IMR-90 (cell line): ENCODE results near the gene SERPINA9. TPM values are rescaled to one million over a fixed set of nuclear protein-coding genes. Genes with fewer than 3 reads are reported as not detected.

Experiments
- ATAC-seq: fragments of 200-7000 bp; cut with Tn5 transposase; 2 replicates; pipeline ENCODE4 v1.9.1; 2020; ENCODE audit warnings: low read depth, mild to moderate bottlenecking, moderate library complexity
- BruUV-seq: library from RNA; stranded (reverse); fragments of 400-500 nt; replicated peaks from 2 replicates; lab custom pipeline; 2021; lab: Mats Ljungman, UMichigan
- CTCF ChIA-PET: fragments of 300-600 bp; formaldehyde crosslinking; extraction: SDS; loops from one replicate; lab custom pipeline; 2021; ENCODE audit warnings: antibody characterized with exemption; lab: Yijun Ruan, JAX
- POLR2A ChIA-PET: fragments of 300-600 bp; sonication (Branson Sonifier 250); formaldehyde crosslinking; loops from one replicate; lab custom pipeline; 2022; ENCODE audit warnings: antibody characterized with exemption; ENCODE audit not compliant: unreplicated experiment; lab: Charles Lee
- DNase-seq: peaks from one replicate; pipeline ENCODE4 v3.0.0; 2013
- H2AFZ ChIP-seq: replicated peaks from 2 replicates; pipeline ENCODE3; 2013; ENCODE audit warnings: low read length, mild to moderate bottlenecking; ENCODE audit not compliant: poor library complexity
- H2AK5ac ChIP-seq: 2 replicates; pipeline ENCODE4 v1.6.1; 2013; ENCODE audit warnings: low read depth, low read length, inconsistent platforms
- H2AK9ac ChIP-seq: replicated peaks from 2 replicates; pipeline ENCODE3; 2013; ENCODE audit warnings: mild to moderate bottlenecking, low read depth, low read length, moderate library complexity; ENCODE audit not compliant: poor library complexity
- H2BK120ac ChIP-seq: 2 replicates; pipeline ENCODE4 v1.6.1; 2013; ENCODE audit warnings: low read depth, low read length, inconsistent platforms
- H2BK15ac ChIP-seq: 3 replicates; pipeline ENCODE4 v1.6.1; 2013; ENCODE audit warnings: low read depth, low read length, inconsistent platforms
- H2BK20ac ChIP-seq: 2 replicates; pipeline ENCODE4 v1.6.1; 2013; ENCODE audit warnings: low read depth, mild to moderate bottlenecking, inconsistent platforms, low read length, moderate library complexity
- H2BK5ac ChIP-seq: 2 replicates; pipeline ENCODE4 v1.6.1; 2013; ENCODE audit warnings: mild to moderate bottlenecking, low read depth, low read length, inconsistent platforms; ENCODE audit not compliant: poor library complexity, severe bottlenecking
- H3K14ac ChIP-seq: replicated peaks from 2 replicates; pipeline ENCODE4 v1.6.1; 2013; ENCODE audit warnings: low read depth, low read length, inconsistent platforms
- H3K18ac ChIP-seq: 2 replicates; pipeline ENCODE4 v1.6.1; 2013; ENCODE audit warnings: low read depth, low read length, control low read depth
- H3K23ac ChIP-seq: 2 replicates; pipeline ENCODE4 v1.6.1; 2013; ENCODE audit warnings: low read depth, low read length, inconsistent platforms
- H3K27ac ChIP-seq: 2 replicates; pipeline ENCODE4 v1.5.1; 2013; ENCODE audit warnings: mild to moderate bottlenecking, control low read depth, low read length; ENCODE audit not compliant: insufficient read depth
- H3K27me3 ChIP-seq: 2 replicates; pipeline ENCODE4 v1.6.1; 2013; ENCODE audit warnings: low read length; ENCODE audit not compliant: control insufficient read depth, insufficient read depth
- H3K36me3 ChIP-seq: 2 replicates; pipeline ENCODE4 v1.6.1; 2013; ENCODE audit warnings: low read length, mixed read lengths; ENCODE audit not compliant: control insufficient read depth, insufficient read depth
- H3K4ac ChIP-seq: 2 replicates; pipeline ENCODE4 v1.6.1; 2013; ENCODE audit warnings: low read depth, low read length, inconsistent platforms
- H3K4me1 ChIP-seq: 2 replicates; pipeline ENCODE4 v1.6.1; 2013; ENCODE audit warnings: low read length, mixed read lengths; ENCODE audit not compliant: control insufficient read depth, insufficient read depth
- H3K4me2 ChIP-seq: 2 replicates; pipeline ENCODE4 v1.6.1; 2013; ENCODE audit warnings: low read depth, mild to moderate bottlenecking, control low read depth, low read length, moderate library complexity
- H3K4me3 ChIP-seq: 2 replicates; pipeline ENCODE4 v1.5.1; 2013; ENCODE audit warnings: low read depth, mild to moderate bottlenecking, control low read depth, low read length, moderate library complexity; ENCODE audit not compliant: insufficient read depth
- H3K56ac ChIP-seq: 2 replicates; pipeline ENCODE4 v1.6.1; 2013; ENCODE audit warnings: low read length, inconsistent platforms; ENCODE audit not compliant: insufficient read depth; ENCODE audit errors: extremely low read depth
- H3K79me1 ChIP-seq, 2 experiments: 2 replicates each; pipeline ENCODE4 v1.6.1; 2013; ENCODE audit warnings: low read length in 2 of 2, inconsistent platforms in 1 of 2, low read depth in 1 of 2
- H3K9ac ChIP-seq: 2 replicates; pipeline ENCODE4 v1.6.1; 2013; ENCODE audit warnings: low read depth, low read length, control low read depth
- H3K9me1 ChIP-seq: 2 replicates; pipeline ENCODE4 v1.6.1; 2013; ENCODE audit warnings: low read length, inconsistent platforms; ENCODE audit not compliant: insufficient read depth
- H3K9me3 ChIP-seq: 2 replicates; pipeline ENCODE4 v1.6.1; 2013; ENCODE audit warnings: low read length; ENCODE audit not compliant: control insufficient read depth, insufficient read depth
- H4K20me1 ChIP-seq: 2 replicates; pipeline ENCODE4 v1.6.1; 2013; ENCODE audit warnings: low read length, inconsistent platforms; ENCODE audit not compliant: insufficient read depth
- H4K5ac ChIP-seq: 2 replicates; pipeline ENCODE4 v1.6.1; 2013; ENCODE audit warnings: mild to moderate bottlenecking, low read depth, low read length, control low read depth
- H4K8ac ChIP-seq, 2 experiments: 2 replicates each; pipeline ENCODE4 v1.6.1; 2013; ENCODE audit warnings: low read depth in 2 of 2, low read length in 2 of 2, control low read depth in 1 of 2, inconsistent platforms in 1 of 2
- H4K91ac ChIP-seq: 2 replicates; pipeline ENCODE4 v1.6.1; 2013; ENCODE audit warnings: low read depth, low read length, inconsistent platforms; ENCODE audit not compliant: insufficient read depth
- MAZ ChIP-seq: IDR thresholded peaks from 2 replicates; pipeline ENCODE4 v1.6.1; 2012; ENCODE audit warnings: low read depth, mild to moderate bottlenecking, low read length, improper control_type of control experiment, moderate library complexity, borderline replicate concordance
- NFE2L2 ChIP-seq: fragments of 150-350 bp; IDR thresholded peaks from 2 replicates; pipeline ENCODE4 v1.6.1; 2016; ENCODE audit warnings: low read depth, mild to moderate bottlenecking, low read length
- POLR2A ChIP-seq: IDR thresholded peaks from 2 replicates; pipeline ENCODE4 v1.6.1; 2012; ENCODE audit warnings: mild to moderate bottlenecking, low read depth, low read length
- RFX5 ChIP-seq: IDR thresholded peaks from 2 replicates; pipeline ENCODE4 v1.8.0; 2012; ENCODE audit warnings: low read depth, mild to moderate bottlenecking, low read length, moderate library complexity
- WGBS, 2 experiments: methylation state at CpG; one replicate each; pipeline versions ENCODE4 v1.1.5 to v1.1.7; 2013; ENCODE audit warnings: missing lambda C conversion rate in 2 of 2; ENCODE audit not compliant: insufficient read length in 1 of 2; ENCODE audit errors: extremely low coverage in 2 of 2; 5-methylcytosine and 5-hydroxymethylcytosine counted together
- dilution Hi-C: fragments of 300-500 bp; cut with HindIII; formaldehyde crosslinking; loops from one replicate; pipeline ENCODE4 v1.14.3; 2018; ENCODE audit warnings: low sequenced_read_pairs; ENCODE audit not compliant: unreplicated experiment
- in situ Hi-C: fragments of 300-500 bp; cut with MboI; formaldehyde crosslinking; loops from 3 replicates; pipeline ENCODE4 v1.14.3; 2019; ENCODE audit warnings: low sequenced_read_pairs, inconsistent platforms, mixed read lengths
- intact Hi-C: fragments of 100-400 bp; cut with micrococcal nuclease; formaldehyde crosslinking; loops from 2 replicates; pipeline ENCODE4 v1.10.0; 2022
- polyA plus RNA-seq, 3 experiments: library from polyadenylated mRNA; depleted of rRNA; stranded (reverse); fragments of >200 nt; gene quantifications; 2 replicates each; pipeline ENCODE4 v1.2.3, GENCODE V29; 2012; ENCODE audit warnings: low replicate concordance in 1 of 3
- total RNA-seq: library from RNA; depleted of rRNA; stranded (reverse); fragments of >200 nt; gene quantifications from 2 replicates; pipeline ENCODE4 v1.2.3, GENCODE V29; 2012
- TF ChIP-seq, protein P1 (sequence below): conservative IDR thresholded peaks from 2 replicates; pipeline ENCODE4 v1.5.1; 2012; ENCODE audit warnings: mild to moderate bottlenecking, low read depth, low read length, improper control_type of control experiment

SERPINA9 gene
- total and polyA plus RNA-seq, 2 of the 4 experiments (the other 2 are of a cell fraction) = 0.09 to 0.18 TPM

DNA sequence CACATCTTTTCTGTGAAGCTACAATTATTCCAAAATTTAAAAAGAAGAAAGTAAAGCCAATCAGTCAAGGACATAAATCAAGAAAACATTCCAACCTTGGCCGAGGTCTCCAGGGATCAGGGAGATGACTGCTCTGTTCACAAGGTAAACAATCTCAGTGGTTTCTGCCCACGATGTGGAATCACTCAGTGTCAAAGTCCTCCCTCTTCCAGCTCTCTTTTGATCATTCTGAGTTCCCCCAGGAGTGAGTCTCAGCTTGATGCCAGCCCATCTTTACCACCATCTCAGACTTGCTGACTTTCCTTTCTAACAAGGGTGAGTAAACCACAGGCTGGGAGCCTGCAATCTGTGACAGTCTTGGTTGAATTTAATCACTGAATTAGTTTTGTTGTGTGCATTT is 4.8 kb upstream of the SERPINA9 start:
- no peaks in the 10 kb centered on the region for H3K79me1 ChIP-seq
- H4K5ac ChIP-seq = no peak overlapping the region
- no peak overlapping the region for H2AK9ac ChIP-seq
- H3K9me3 ChIP-seq = peaks cover 9% of the 10 kb centered on the region; the same call in 1 of the 2 replicates
- H2BK120ac ChIP-seq = no peak overlapping the region
- H2AFZ ChIP-seq = no peak overlapping the region
- no peak overlapping the region for H3K4me2 ChIP-seq
- no peak overlapping the region for H3K56ac ChIP-seq
- TF ChIP-seq RFX5 (no peak), POLR2A (no peak), NFE2L2 (no peak), MAZ (no peak)
- TF ChIP-seq, protein P1, sequence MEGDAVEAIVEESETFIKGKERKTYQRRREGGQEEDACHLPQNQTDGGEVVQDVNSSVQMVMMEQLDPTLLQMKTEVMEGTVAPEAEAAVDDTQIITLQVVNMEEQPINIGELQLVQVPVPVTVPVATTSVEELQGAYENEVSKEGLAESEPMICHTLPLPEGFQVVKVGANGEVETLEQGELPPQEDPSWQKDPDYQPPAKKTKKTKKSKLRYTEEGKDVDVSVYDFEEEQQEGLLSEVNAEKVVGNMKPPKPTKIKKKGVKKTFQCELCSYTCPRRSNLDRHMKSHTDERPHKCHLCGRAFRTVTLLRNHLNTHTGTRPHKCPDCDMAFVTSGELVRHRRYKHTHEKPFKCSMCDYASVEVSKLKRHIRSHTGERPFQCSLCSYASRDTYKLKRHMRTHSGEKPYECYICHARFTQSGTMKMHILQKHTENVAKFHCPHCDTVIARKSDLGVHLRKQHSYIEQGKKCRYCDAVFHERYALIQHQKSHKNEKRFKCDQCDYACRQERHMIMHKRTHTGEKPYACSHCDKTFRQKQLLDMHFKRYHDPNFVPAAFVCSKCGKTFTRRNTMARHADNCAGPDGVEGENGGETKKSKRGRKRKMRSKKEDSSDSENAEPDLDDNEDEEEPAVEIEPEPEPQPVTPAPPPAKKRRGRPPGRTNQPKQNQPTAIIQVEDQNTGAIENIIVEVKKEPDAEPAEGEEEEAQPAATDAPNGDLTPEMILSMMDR = no peak
- dilution Hi-C loops (no loop called here), in situ Hi-C loops (no loop called here), intact Hi-C loops (loop anchor here (10.0 kb wide), 1 partner anchor 296 kb away; no protein-coding TSS in a partner anchor)
- no peak overlapping the region for H3K4ac ChIP-seq
- no peak overlapping the region for H3K14ac ChIP-seq
- no peak overlapping the region for H3K18ac ChIP-seq
- no peaks in the 10 kb centered on the region for H3K27me3 ChIP-seq
- ChIA-PET POLR2A (no interaction called here), CTCF (no interaction called here)
- no peaks in the 10 kb centered on the region for H4K20me1 ChIP-seq
- no peak overlapping the region for H3K4me3 ChIP-seq
- DNase-seq (no peak), ATAC-seq (no peak)
- H2BK15ac ChIP-seq = no peak overlapping the region
- WGBS, 2 experiments = no CpG with 5 or more reads among the region's 2 CpGs
- H2BK20ac ChIP-seq = no peak overlapping the region
- H3K27ac ChIP-seq = no peak overlapping the region
- H2BK5ac ChIP-seq = no peak overlapping the region
- H2AK5ac ChIP-seq = no peak overlapping the region
- no peak overlapping the region for H3K23ac ChIP-seq
- no peaks in the 10 kb centered on the region for H3K36me3 ChIP-seq
- H3K9me1 ChIP-seq = no peaks in the 10 kb centered on the region
- BruUV-seq = no TSS peak
- no peak overlapping the region for H4K91ac ChIP-seq
- H3K9ac ChIP-seq = no peak overlapping the region
- no peaks in the 10 kb centered on the region; the same call in 1 of the 2 replicates for H3K4me1 ChIP-seq
- H4K8ac ChIP-seq = no peak overlapping the region
